ENCODE data around the gene PKM.

DNA sequence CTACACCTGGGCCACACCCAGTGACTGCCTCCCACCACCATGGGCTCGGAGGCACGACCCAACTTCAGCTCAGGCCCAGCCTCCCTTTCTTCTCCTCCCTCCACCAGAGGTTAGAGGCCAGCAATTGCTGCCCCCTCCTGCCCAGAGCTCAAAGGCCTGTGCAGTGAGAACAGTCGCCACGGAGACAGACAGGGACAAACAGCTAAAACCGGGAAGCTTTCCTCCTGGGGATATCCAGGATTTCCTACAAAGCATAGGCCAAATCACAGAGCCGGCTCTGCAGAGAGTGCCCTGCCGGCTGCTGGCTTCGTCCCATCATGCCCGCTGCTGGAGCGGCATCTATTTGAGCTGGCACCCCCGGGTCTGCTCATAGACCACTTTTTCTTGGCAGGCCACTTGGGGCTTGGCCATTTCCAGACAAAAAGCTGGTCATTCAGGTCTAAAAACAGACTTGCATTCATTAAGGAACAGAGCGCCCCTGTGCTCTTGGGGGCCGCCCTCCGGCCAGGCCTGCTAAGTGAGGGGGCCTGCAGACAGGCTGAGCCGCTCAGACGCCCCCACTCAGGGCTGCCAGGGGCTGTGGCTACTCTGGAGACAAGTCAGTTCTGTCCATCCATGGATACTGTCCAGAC lies 50.9 kb downstream of the PKM start:
- TF ChIP-seq, protein P1, sequence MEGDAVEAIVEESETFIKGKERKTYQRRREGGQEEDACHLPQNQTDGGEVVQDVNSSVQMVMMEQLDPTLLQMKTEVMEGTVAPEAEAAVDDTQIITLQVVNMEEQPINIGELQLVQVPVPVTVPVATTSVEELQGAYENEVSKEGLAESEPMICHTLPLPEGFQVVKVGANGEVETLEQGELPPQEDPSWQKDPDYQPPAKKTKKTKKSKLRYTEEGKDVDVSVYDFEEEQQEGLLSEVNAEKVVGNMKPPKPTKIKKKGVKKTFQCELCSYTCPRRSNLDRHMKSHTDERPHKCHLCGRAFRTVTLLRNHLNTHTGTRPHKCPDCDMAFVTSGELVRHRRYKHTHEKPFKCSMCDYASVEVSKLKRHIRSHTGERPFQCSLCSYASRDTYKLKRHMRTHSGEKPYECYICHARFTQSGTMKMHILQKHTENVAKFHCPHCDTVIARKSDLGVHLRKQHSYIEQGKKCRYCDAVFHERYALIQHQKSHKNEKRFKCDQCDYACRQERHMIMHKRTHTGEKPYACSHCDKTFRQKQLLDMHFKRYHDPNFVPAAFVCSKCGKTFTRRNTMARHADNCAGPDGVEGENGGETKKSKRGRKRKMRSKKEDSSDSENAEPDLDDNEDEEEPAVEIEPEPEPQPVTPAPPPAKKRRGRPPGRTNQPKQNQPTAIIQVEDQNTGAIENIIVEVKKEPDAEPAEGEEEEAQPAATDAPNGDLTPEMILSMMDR (conservative IDR thresholded peaks at IDR 0.05 in 1 of 2, IDR thresholded peaks at IDR 0.05 in 1 of 2; ENCODE audit: extremely low read depth in 1 of 2, insufficient read depth in 1 of 2, low read depth in 1 of 2, low read length in 2 of 2): no peak
- TF ChIP-seq EZH2 (IDR thresholded peaks at IDR 0.05; ENCODE audit: borderline replicate concordance, low read length): no peak

All from mammary epithelial cell (primary cell).